HEK293T (cell line): ENCODE measurements around the gene MEF2C.

Experiments
- CTCF ChIA-PET: fragments of 350-600 bp; formaldehyde crosslinking; extraction: SDS; loops from one replicate; lab custom pipeline; 2021; ENCODE audit warnings: antibody characterized with exemption, inconsistent platforms; lab: Yijun Ruan, JAX
- POLR2A ChIA-PET: fragments of 350-600 bp; formaldehyde crosslinking; extraction: SDS; loops from one replicate; lab custom pipeline; 2020; ENCODE audit warnings: antibody characterized with exemption, inconsistent platforms; lab: Yijun Ruan, JAX
- DNase-seq: peaks from one replicate; pipeline ENCODE4 v3.0.0; 2012; ENCODE audit warnings: mixed read lengths; ENCODE audit errors: extremely low spot score
- ARNT ChIP-seq: fragments of 450-650 bp; IDR thresholded peaks from 2 replicates; pipeline ENCODE4 v1.6.1; 2017; ENCODE audit warnings: mild to moderate bottlenecking
- BHLHE40 ChIP-seq: fragments of 450-650 bp; IDR thresholded peaks from 2 replicates; pipeline ENCODE4 v1.6.1; 2016; ENCODE audit warnings: mild to moderate bottlenecking, moderate library complexity, borderline replicate concordance
- CTBP1 ChIP-seq: fragments of 450-650 bp; IDR thresholded peaks from 2 replicates; pipeline ENCODE4 v1.6.1; 2016; ENCODE audit warnings: borderline replicate concordance
- ELF4 ChIP-seq: fragments of 450-650 bp; IDR thresholded peaks from 2 replicates; pipeline ENCODE4 v1.6.1; 2017; ENCODE audit warnings: antibody characterized with exemption
- FOXA1 ChIP-seq: fragments of 450-650 bp; IDR thresholded peaks from 2 replicates; pipeline ENCODE4 v1.6.1; 2016; ENCODE audit warnings: mild to moderate bottlenecking
- FOXK2 ChIP-seq: fragments of 450-650 bp; IDR thresholded peaks from 2 replicates; pipeline ENCODE4 v1.6.1; 2016; ENCODE audit warnings: mild to moderate bottlenecking
- FOXM1 ChIP-seq: fragments of 450-650 bp; IDR thresholded peaks from 2 replicates; pipeline ENCODE4 v1.6.1; 2017; ENCODE audit warnings: mild to moderate bottlenecking, borderline replicate concordance
- HDGF ChIP-seq: fragments of 450-650 bp; IDR thresholded peaks from 2 replicates; pipeline ENCODE4 v1.6.1; 2017; ENCODE audit warnings: antibody characterized with exemption, borderline replicate concordance
- L3MBTL2 ChIP-seq: fragments of 450-650 bp; conservative IDR thresholded peaks from 2 replicates; pipeline ENCODE4 v1.6.1; 2016; ENCODE audit warnings: mild to moderate bottlenecking
- LEF1 ChIP-seq: fragments of 450-650 bp; IDR thresholded peaks from 2 replicates; pipeline ENCODE4 v1.6.1; 2017; ENCODE audit warnings: mild to moderate bottlenecking, borderline replicate concordance
- NFRKB ChIP-seq: fragments of 450-650 bp; IDR thresholded peaks from 2 replicates; pipeline ENCODE4 v1.6.1; 2016; ENCODE audit warnings: mild to moderate bottlenecking, moderate library complexity
- SP1 ChIP-seq: fragments of 450-650 bp; IDR thresholded peaks from 2 replicates; pipeline ENCODE4 v1.6.1; 2017
- SUZ12 ChIP-seq: fragments of 450-650 bp; IDR thresholded peaks from 2 replicates; pipeline ENCODE4 v1.6.1; 2016; ENCODE audit warnings: mild to moderate bottlenecking
- TARDBP ChIP-seq: fragments of 450-650 bp; IDR thresholded peaks from 2 replicates; pipeline ENCODE4 v1.6.1; 2016
- ZNF384 ChIP-seq: fragments of 450-650 bp; IDR thresholded peaks from 2 replicates; pipeline ENCODE4 v1.6.1; 2016
- TF ChIP-seq, protein P1 (sequence below): fragments of 450-650 bp; IDR thresholded peaks from 2 replicates; pipeline ENCODE4 v1.6.1; 2016

The MEF2C gene

DNA sequence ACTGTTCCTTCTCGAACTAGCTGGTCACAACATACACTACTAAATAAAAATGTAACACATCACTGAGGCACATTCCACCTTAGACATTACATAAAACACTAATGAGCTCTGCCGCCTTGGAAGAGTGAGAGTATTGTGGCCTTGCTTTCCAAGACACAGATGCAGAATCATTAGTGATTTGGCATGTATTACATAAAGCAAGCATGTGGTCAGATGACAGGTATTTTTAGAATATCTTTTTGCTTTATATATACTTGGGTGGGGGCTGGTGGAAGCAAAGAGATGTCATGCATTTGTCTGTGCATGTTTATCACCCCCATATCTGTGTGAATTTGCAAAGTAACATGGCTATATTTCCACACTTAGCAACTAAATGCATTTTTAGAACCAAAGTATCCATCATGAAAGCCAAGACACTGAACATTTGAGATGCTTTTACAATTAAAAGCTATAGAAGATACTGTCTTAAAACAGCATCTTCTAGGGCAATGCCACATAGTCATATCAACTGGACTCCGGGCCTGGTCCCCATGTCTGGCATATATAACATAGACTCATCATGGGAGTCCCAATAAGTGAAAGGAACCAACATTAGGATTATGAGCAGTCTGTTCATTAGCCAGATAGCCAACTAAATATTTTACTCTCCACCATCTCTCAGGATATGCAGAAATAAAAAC is 213.5 kb downstream of the MEF2C start:
- POLR2A ChIA-PET: interaction anchor here (0.9 to 1.7 kb wide), 2 partner anchors 9 to 421 kb away, joined by 3 to 5 read pairs; no protein-coding TSS in a partner anchor
- CTCF ChIA-PET: interaction anchor here (1.4 kb wide), 1 partner anchor 9 kb away, joined by 5 read pairs; no protein-coding TSS in a partner anchor
- TF ChIP-seq HDGF (no peak), NFRKB (no peak), FOXM1 (no peak), BHLHE40 (no peak), FOXK2 (no peak), LEF1 (no peak), ELF4 (no peak), TARDBP (no peak), CTBP1 (no peak), SP1 (no peak), L3MBTL2 (no peak), SUZ12 (no peak), ARNT (no peak), ZNF384 (no peak), FOXA1 (no peak)
- TF ChIP-seq, protein P1, sequence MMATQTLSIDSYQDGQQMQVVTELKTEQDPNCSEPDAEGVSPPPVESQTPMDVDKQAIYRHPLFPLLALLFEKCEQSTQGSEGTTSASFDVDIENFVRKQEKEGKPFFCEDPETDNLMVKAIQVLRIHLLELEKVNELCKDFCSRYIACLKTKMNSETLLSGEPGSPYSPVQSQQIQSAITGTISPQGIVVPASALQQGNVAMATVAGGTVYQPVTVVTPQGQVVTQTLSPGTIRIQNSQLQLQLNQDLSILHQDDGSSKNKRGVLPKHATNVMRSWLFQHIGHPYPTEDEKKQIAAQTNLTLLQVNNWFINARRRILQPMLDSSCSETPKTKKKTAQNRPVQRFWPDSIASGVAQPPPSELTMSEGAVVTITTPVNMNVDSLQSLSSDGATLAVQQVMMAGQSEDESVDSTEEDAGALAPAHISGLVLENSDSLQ: no peak
- DNase-seq: no peak

- CTCF ChIA-PET: interaction anchor here (0.6 kb wide), 1 partner anchor 515 kb away, joined by 3 read pairs; no protein-coding TSS in a partner anchor
These were observed 215.3 kb downstream of the MEF2C start for GRCh38 chr5:88667496-88668201.

More at GRCh38 chr5:88667496-88668201, 215.3 kb downstream of the MEF2C start:
- POLR2A ChIA-PET: interaction anchor here (0.9 to 5.1 kb wide), 4 partner anchors 7 to 527 kb away, joined by 3 to 68 read pairs (median 4); no protein-coding TSS in a partner anchor
- TF ChIP-seq LEF1 (no peak), FOXM1 (no peak), BHLHE40 (no peak), ELF4 (no peak), SUZ12 (no peak), CTBP1 (no peak), FOXK2 (no peak), L3MBTL2 (no peak; the same call in 1 of the 2 replicates), HDGF (no peak), FOXA1 (no peak), TARDBP (no peak), ARNT (no peak), NFRKB (no peak), ZNF384 (no peak), SP1 (no peak)
- TF ChIP-seq, protein P1: no peak
- peak; percentile 32 for DNase-seq
